Uterus (tissue), 2 donors: Measurements from ENCODE around the gene FADS1.

Source experiments
- POLR2A ChIP-seq, 2 donors: fragments of 450-650 bp; IDR thresholded peaks; one replicate each; pipeline ENCODE4 v1.6.1; 2016; ENCODE audit warnings: antibody characterized with exemption in 2 of 2, mild to moderate bottlenecking in 1 of 2, moderate library complexity in 1 of 2
- TF ChIP-seq, protein P1 (sequence below), 4 experiments: fragments of 200-600 bp in 2 of 4; fragments of 450-650 bp in 2 of 4; sonication (generic) in 2 of 4; IDR thresholded peaks; one replicate each; pipeline ENCODE4 v1.5.1; 2016 to 2019; ENCODE audit warnings: antibody characterized with exemption in 4 of 4, mild to moderate bottlenecking in 2 of 4, moderate library complexity in 1 of 4

DNA sequence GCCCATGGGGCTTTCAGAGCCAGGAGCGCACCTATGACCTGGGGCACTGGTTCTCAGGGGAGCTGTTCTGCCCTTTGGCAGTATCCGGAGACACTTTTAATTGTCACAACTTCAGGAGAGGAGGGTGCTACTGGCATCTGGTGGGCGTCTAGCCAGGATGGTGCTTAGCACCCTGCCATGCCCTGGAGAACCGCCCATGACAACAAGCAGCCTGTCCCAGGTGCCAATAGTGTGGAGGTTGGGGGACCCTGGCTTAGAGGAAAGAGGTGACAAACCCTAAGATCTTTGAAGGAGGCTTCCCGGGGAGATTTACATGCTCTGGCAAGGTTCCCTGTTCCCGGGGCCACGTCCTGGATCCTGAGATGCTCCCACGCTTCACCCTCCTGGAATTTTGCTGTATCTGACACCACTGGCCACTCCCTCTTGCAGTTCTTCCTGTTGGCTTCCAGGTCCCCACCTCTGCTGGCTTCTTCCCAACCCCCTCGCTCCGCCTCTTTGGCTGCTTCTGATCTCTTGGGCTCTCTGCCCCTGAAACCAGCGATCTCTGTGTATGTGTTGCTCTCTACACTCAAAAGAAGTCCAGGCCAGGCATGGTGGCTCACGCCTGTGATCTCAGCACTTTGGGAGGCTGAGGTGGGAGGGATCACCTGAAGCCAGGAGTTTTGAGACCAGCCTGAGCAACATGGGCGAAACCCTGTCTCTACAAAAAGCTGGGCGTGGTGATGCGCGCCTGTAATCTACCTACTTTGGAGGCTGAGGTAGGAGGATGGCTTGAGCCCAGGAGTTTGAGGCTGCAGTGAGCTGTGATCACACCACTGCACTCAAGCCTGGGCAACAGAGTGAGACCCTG, 43.5 kb upstream of the FADS1 start:
- TF ChIP-seq, protein P1, sequence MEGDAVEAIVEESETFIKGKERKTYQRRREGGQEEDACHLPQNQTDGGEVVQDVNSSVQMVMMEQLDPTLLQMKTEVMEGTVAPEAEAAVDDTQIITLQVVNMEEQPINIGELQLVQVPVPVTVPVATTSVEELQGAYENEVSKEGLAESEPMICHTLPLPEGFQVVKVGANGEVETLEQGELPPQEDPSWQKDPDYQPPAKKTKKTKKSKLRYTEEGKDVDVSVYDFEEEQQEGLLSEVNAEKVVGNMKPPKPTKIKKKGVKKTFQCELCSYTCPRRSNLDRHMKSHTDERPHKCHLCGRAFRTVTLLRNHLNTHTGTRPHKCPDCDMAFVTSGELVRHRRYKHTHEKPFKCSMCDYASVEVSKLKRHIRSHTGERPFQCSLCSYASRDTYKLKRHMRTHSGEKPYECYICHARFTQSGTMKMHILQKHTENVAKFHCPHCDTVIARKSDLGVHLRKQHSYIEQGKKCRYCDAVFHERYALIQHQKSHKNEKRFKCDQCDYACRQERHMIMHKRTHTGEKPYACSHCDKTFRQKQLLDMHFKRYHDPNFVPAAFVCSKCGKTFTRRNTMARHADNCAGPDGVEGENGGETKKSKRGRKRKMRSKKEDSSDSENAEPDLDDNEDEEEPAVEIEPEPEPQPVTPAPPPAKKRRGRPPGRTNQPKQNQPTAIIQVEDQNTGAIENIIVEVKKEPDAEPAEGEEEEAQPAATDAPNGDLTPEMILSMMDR (IDR thresholded peaks at IDR 0.05), result no peak
- TF ChIP-seq POLR2A (IDR thresholded peaks at IDR 0.05), result no peak
